ENCODE measurements around the gene UTF1.

GRCh38 chr10:133266056-133266795 is 36.2 kb downstream of the UTF1 start:
- TF ChIP-seq PAX5 (IDR thresholded peaks at IDR 0.05; ENCODE audit: insufficient read depth, low read length, severe bottlenecking) (no peak), POLR2AphosphoS5 (IDR thresholded peaks at IDR 0.05; ENCODE audit: low read depth, low read length) (no peak), POLR2A (IDR thresholded peaks at IDR 0.05; ENCODE audit: low read depth, low read length) (no peak), TAF1 (IDR thresholded peaks at IDR 0.05; ENCODE audit: low read depth, low read length) (no peak), SPI1 (IDR thresholded peaks at IDR 0.05; ENCODE audit: low read depth, low read length) (no peak), POU2F2 (IDR thresholded peaks at IDR 0.05; ENCODE audit: low read depth, low read length) (no peak)
